HepG2 (cell line): Measurements from ENCODE around the gene YY1. TPM values are rescaled to one million over a fixed set of nuclear protein-coding genes. Genes with fewer than 3 reads are reported as not detected.

Experiments used
- ASH2L ChIP-seq: fragments of 300-600, 200-600 bp; sonication (generic); IDR thresholded peaks from 2 replicates; pipeline ENCODE4 v1.7.0; 2017; ENCODE audit warnings: low read depth, mild to moderate bottlenecking, moderate library complexity, mixed read lengths, low read length; ENCODE audit not compliant: insufficient read length
- BRF2 ChIP-seq: sonication (generic); formaldehyde crosslinking; IDR thresholded peaks from 2 replicates; pipeline ENCODE4 v1.8.1; 2022; ENCODE audit warnings: mild to moderate bottlenecking, missing genetic modification reagents
- CREB1 ChIP-seq, 2 experiments: fragments of 450-650 bp in 1 of 2; IDR thresholded peaks; 2 replicates each; pipeline ENCODE4 v1.6.1; 2016 to 2017; ENCODE audit warnings: control low read depth in 1 of 2, mild to moderate bottlenecking in 1 of 2, missing compliant biosample characterization in 1 of 2, missing genetic modification characterization in 1 of 2
- EED ChIP-seq: sonication (generic); formaldehyde crosslinking; IDR thresholded peaks from 2 replicates; pipeline ENCODE4 v1.5.0; 2020; ENCODE audit warnings: mild to moderate bottlenecking, missing genetic modification reagents
- EZH2 ChIP-seq: conservative IDR thresholded peaks from 2 replicates; pipeline ENCODE4 v1.6.1; 2012; ENCODE audit warnings: mild to moderate bottlenecking, low read depth, low read length, moderate library complexity
- GPBP1L1 ChIP-seq: sonication (generic); formaldehyde crosslinking; IDR thresholded peaks from 2 replicates; pipeline ENCODE4 v1.5.0; 2020; ENCODE audit warnings: mild to moderate bottlenecking, missing genetic modification reagents
- HNRNPUL1 ChIP-seq: fragments of 200-400 bp; formaldehyde crosslinking; IDR thresholded peaks from 2 replicates; pipeline ENCODE4 v1.6.1; 2017; ENCODE audit warnings: low read depth, mild to moderate bottlenecking, low read length, moderate library complexity
- MAF1 ChIP-seq: sonication (generic); formaldehyde crosslinking; IDR thresholded peaks from 2 replicates; pipeline ENCODE4 v1.5.0; 2020; ENCODE audit warnings: missing genetic modification reagents, borderline replicate concordance
- MAFG ChIP-seq: sonication (generic); formaldehyde crosslinking; IDR thresholded peaks from 2 replicates; pipeline ENCODE4 v1.5.1; 2020; ENCODE audit warnings: mild to moderate bottlenecking, missing genetic modification reagents
- MAZ ChIP-seq, 2 experiments: sonication (generic) in 1 of 2; formaldehyde crosslinking in 1 of 2; IDR thresholded peaks; 2 replicates each; pipeline versions ENCODE4 v1.5.0 to v1.6.1; 2012 to 2020; ENCODE audit warnings: low read depth in 2 of 2, mild to moderate bottlenecking in 2 of 2, borderline replicate concordance in 1 of 2, improper control_type of control experiment in 1 of 2, low read length in 1 of 2, missing genetic modification reagents in 1 of 2, moderate library complexity in 1 of 2
- MED13 ChIP-seq: sonication (generic); formaldehyde crosslinking; IDR thresholded peaks from 2 replicates; pipeline ENCODE4 v1.5.0; 2020; ENCODE audit warnings: missing genetic modification reagents
- PATZ1 ChIP-seq: sonication (generic); formaldehyde crosslinking; IDR thresholded peaks from 2 replicates; pipeline ENCODE4 v1.4.0; 2020; ENCODE audit warnings: missing genetic modification reagents
- TCF7L2 ChIP-seq: IDR thresholded peaks from 2 replicates; pipeline ENCODE4 v1.6.1; 2011; ENCODE audit warnings: mild to moderate bottlenecking, low read depth, low read length, moderate library complexity
- ZBTB10 ChIP-seq: sonication (generic); formaldehyde crosslinking; IDR thresholded peaks from 2 replicates; pipeline ENCODE4 v1.4.0; 2020; ENCODE audit warnings: missing genetic modification reagents, borderline replicate concordance
- ZFP91 ChIP-seq: sonication (generic); formaldehyde crosslinking; IDR thresholded peaks from 2 replicates; pipeline ENCODE4 v1.9.0; 2022; ENCODE audit warnings: missing genetic modification reagents, mild to moderate bottlenecking, borderline replicate concordance
- ZNF124 ChIP-seq: sonication (generic); formaldehyde crosslinking; IDR thresholded peaks from 2 replicates; pipeline ENCODE4 v1.4.0; 2020; ENCODE audit warnings: missing genetic modification reagents
- ZNF317 ChIP-seq: sonication (generic); formaldehyde crosslinking; IDR thresholded peaks from 2 replicates; pipeline ENCODE4 v1.5.0; 2020; ENCODE audit warnings: mild to moderate bottlenecking, missing genetic modification reagents
- ZSCAN31 ChIP-seq: sonication (generic); formaldehyde crosslinking; IDR thresholded peaks from 2 replicates; pipeline ENCODE4 v1.5.0; 2020; ENCODE audit warnings: low read depth, mild to moderate bottlenecking, missing genetic modification reagents
- polyA plus RNA-seq, 8 experiments: library from polyadenylated mRNA; depleted of rRNA in 3 of 8; stranded (reverse) in 7 of 8; unstranded in 1 of 8; fragments of >200 nt; fragmentation: Illumina TruSeq in 4 of 8; extraction: Trizol in 4 of 8; gene quantifications; 2 replicates each; pipeline versions ENCODE4 v1.2.1 to v1.2.3, GENCODE V29; 2011 to 2016; ENCODE audit warnings: low read depth in 4 of 8, missing spikeins in 1 of 8, mixed read lengths in 1 of 8; ENCODE audit not compliant: insufficient read depth in 1 of 8
- total RNA-seq, 5 experiments: library from RNA; depleted of rRNA; stranded (reverse); fragments of >200 nt; fragmentation: Illumina TruSeq; extraction: Trizol; gene quantifications; 2 replicates each; pipeline ENCODE4 v1.2.3, GENCODE V29; 2016; ENCODE audit warnings: low read depth in 1 of 5

Gene YY1
- total and polyA plus RNA-seq, 2 of the 13 experiments (the other 11 are each of a cell fraction or from before 2014, with no cell fraction given) = 29.4 to 68.1 TPM

- TF ChIP-seq PATZ1 (CRISPR knock-in tag) (peak; percentile 32; the same call in 1 of the 2 replicates), EED (CRISPR knock-in tag) (no peak), ZNF124 (CRISPR knock-in tag) (peak; percentile 42; the same call in 1 of the 2 replicates), EZH2 (no peak), TCF7L2 (no peak), BRF2 (no peak), ZSCAN31 (CRISPR knock-in tag) (peak; percentile 77), MAFG (CRISPR knock-in tag) (no peak), MAF1 (CRISPR knock-in tag) (no peak), ZFP91 (CRISPR knock-in tag) (no peak), HNRNPUL1 (no peak), CREB1 (IDR thresholded peaks at IDR 0.05) (no peak), CREB1 (CRISPR knock-in tag; IDR thresholded peaks at IDR 0.05) (no peak), MAZ (IDR thresholded peaks at IDR 0.05; ENCODE audit: borderline replicate concordance, low read depth, low read length) (peak; percentile 93), MAZ (CRISPR knock-in tag; IDR thresholded peaks at IDR 0.05; ENCODE audit: low read depth) (peak; percentile 36), GPBP1L1 (CRISPR knock-in tag) (no peak), ZNF317 (CRISPR knock-in tag) (no peak), MED13 (CRISPR knock-in tag) (0 out of 2 replicates have a peak, but pooled peaks have one; percentile 17), ZBTB10 (CRISPR knock-in tag) (0 out of 2 replicates have a peak, but pooled peaks have one; percentile 25), ASH2L (peak; percentile 36)
Observed at GRCh38 chr14:100306101-100306997, 67.4 kb downstream of the YY1 start, which contains the start of gene SLC25A29 (continued).
